ENCODE data around the gene TMEM18. TPM values are rescaled to one million over a fixed set of nuclear protein-coding genes. Genes with fewer than 3 reads are reported as not detected.

TMEM18 gene
- total RNA-seq, 4 donors from 2014 or later, result 11.0 to 31.0 (median 14.5) TPM

DNA sequence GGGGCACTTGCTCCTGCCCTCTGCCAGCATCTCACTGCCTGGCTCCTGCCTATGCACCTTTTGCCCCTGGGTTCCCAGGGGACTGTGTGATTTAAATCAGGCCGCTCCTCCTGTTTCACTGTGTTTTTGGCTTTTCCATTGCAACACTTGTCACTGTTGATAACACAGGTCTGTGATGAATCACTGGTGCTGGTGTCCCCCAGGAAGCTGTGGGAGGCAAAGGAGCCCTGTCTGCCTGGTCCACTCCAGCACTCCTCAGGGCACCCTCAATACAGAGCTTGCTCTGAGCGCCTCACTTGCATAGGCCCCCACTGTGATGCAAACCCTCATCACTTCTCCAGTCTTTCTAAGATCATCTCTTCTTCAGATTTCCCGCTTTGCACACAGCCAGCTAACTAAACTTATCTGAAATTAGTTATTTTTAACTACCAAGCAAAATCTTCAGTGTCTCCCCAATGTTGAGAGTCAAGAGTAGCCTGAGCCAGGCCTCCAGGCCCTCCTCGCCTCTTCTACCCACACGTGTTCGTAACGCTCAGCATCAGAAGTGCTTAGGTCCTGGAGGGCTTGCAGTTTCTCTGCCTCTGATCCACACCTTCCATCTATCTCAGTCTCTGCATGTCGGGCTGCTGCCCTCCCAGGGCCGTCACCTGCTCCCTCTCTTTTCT is 2.8 kb downstream of the TMEM18 start:
- H3K27me3 ChIP-seq, result no peaks in the 10 kb centered on the region
- in situ Hi-C loops (cut with MboI; ENCODE audit: low pct_ligation_motif_present in 1 of 4, low pct_unique_long_range_greater_than_20kb in 1 of 4, low sequenced_read_pairs in 3 of 4), result no loop called here
- no peaks in the 10 kb centered on the region for H3K9me3 ChIP-seq
- peaks cover 0 to 4% (median under 1%) of the 10 kb centered on the region in 4 donors for H3K36me3 ChIP-seq
- H3K4me3 ChIP-seq, result no peak overlapping the region
- DNase-seq, result no peak
- peaks cover 0 to 21% (median 8%) of the 10 kb centered on the region in 4 donors for H3K4me1 ChIP-seq
- WGBS, 2 donors (ENCODE audit: low coverage in 1 of 2), result 79 to 89% methylated on average over 7 to 9 of the region's 9 CpGs
- intact Hi-C loops (cut with DNase I; ENCODE audit: low total_unique reads), result no loop called here
- TF ChIP-seq, protein P1, sequence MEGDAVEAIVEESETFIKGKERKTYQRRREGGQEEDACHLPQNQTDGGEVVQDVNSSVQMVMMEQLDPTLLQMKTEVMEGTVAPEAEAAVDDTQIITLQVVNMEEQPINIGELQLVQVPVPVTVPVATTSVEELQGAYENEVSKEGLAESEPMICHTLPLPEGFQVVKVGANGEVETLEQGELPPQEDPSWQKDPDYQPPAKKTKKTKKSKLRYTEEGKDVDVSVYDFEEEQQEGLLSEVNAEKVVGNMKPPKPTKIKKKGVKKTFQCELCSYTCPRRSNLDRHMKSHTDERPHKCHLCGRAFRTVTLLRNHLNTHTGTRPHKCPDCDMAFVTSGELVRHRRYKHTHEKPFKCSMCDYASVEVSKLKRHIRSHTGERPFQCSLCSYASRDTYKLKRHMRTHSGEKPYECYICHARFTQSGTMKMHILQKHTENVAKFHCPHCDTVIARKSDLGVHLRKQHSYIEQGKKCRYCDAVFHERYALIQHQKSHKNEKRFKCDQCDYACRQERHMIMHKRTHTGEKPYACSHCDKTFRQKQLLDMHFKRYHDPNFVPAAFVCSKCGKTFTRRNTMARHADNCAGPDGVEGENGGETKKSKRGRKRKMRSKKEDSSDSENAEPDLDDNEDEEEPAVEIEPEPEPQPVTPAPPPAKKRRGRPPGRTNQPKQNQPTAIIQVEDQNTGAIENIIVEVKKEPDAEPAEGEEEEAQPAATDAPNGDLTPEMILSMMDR (IDR thresholded peaks at IDR 0.05), result no peak
- no peak overlapping the region for H3K27ac ChIP-seq

GRCh38 chr2:673615-674320 is 3.4 kb downstream of the TMEM18 start:
- no peak for DNase-seq
- intact Hi-C loops (cut with DNase I; ENCODE audit: low total_unique reads), result no loop called here
- H3K4me3 ChIP-seq, result no peak overlapping the region
- no peaks in the 10 kb centered on the region for H3K27me3 ChIP-seq
- no peak overlapping the region for H3K27ac ChIP-seq
- no peaks in the 10 kb centered on the region for H3K9me3 ChIP-seq
- H3K4me1 ChIP-seq, result peaks cover 0 to 21% (median 8%) of the 10 kb centered on the region in 4 donors
- WGBS, 2 donors (ENCODE audit: low coverage in 1 of 2), result 73 to 78% methylated on average over 6 to 7 of the region's 7 CpGs
- H3K36me3 ChIP-seq, result peaks cover 0 to 9% (median 2%) of the 10 kb centered on the region in 4 donors
- in situ Hi-C loops (cut with MboI; ENCODE audit: low pct_ligation_motif_present in 1 of 4, low pct_unique_long_range_greater_than_20kb in 1 of 4, low sequenced_read_pairs in 3 of 4), result no loop called here
- TF ChIP-seq EP300 (IDR thresholded peaks at IDR 0.05; ENCODE audit: low read depth) (no peak), POLR2A (IDR thresholded peaks at IDR 0.05) (no peak), POLR2AphosphoS5 (IDR thresholded peaks at IDR 0.05) (no peak)
- TF ChIP-seq, protein P1 (IDR thresholded peaks at IDR 0.05), result no peak

DNA sequence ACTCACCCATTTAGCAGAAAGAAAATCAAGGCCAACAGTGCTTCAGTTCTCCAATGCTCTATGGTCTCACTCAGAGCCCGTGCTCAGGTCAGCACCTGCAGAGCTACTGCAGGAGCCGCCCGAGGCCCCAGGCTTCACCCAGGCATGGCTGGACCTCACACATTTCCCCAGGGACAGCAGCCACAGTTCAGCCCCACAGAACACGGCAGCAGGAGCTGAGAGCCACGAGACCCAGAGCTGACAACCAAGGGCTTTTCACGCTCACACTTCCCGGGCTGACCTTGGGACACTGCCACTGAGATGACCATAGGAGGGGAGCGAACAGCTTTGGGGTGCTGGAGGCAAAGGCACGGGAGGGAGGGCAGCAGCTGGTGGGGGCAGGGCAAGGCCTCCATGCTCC is 4.2 kb downstream of the TMEM18 start:
- in situ Hi-C loops (cut with MboI; ENCODE audit: low pct_ligation_motif_present in 1 of 4, low pct_unique_long_range_greater_than_20kb in 1 of 4, low sequenced_read_pairs in 3 of 4), result no loop called here
- no peak overlapping the region for H3K4me3 ChIP-seq
- WGBS, 2 donors (ENCODE audit: low coverage in 1 of 2), result 85% methylated on average over 9 of the region's 9 CpGs; no CpG with 5 or more reads in 1 of the 2 donors
- intact Hi-C loops (cut with DNase I; ENCODE audit: low total_unique reads), result no loop called here
- H3K9me3 ChIP-seq, result no peaks in the 10 kb centered on the region
- TF ChIP-seq, protein P1 (IDR thresholded peaks at IDR 0.05), result no peak
- TF ChIP-seq EP300 (IDR thresholded peaks at IDR 0.05; ENCODE audit: low read depth), result no peak
- TF ChIP-seq POLR2A (IDR thresholded peaks at IDR 0.05), result no peak
- TF ChIP-seq POLR2AphosphoS5 (IDR thresholded peaks at IDR 0.05), result no peak
- no peaks in the 10 kb centered on the region for H3K27me3 ChIP-seq
- DNase-seq, result no peak
- H3K27ac ChIP-seq, result no peak overlapping the region
- peaks cover 0 to 16% (median 5%) of the 10 kb centered on the region in 4 donors for H3K36me3 ChIP-seq
- H3K4me1 ChIP-seq, result peaks cover 0 to 15% (median 6%) of the 10 kb centered on the region in 4 donors

- no peak overlapping the region for H3K4me3 ChIP-seq
- H3K27me3 ChIP-seq, result no peaks in the 10 kb centered on the region
- intact Hi-C loops (cut with DNase I; ENCODE audit: low total_unique reads) (no loop called here), in situ Hi-C loops (cut with MboI; ENCODE audit: low pct_ligation_motif_present in 1 of 4, low pct_unique_long_range_greater_than_20kb in 1 of 4, low sequenced_read_pairs in 3 of 4) (no loop called here)
- H3K36me3 ChIP-seq, result peaks cover 0 to 17% (median 6%) of the 10 kb centered on the region in 4 donors
- WGBS, 2 donors (ENCODE audit: low coverage in 1 of 2), result 92 to 100% methylated on average over 1 to 13 of the region's 13 CpGs
- H3K27ac ChIP-seq, result no peak overlapping the region
- DNase-seq, result no peak
- TF ChIP-seq POLR2AphosphoS5 (IDR thresholded peaks at IDR 0.05), result no peak
- TF ChIP-seq POLR2A (IDR thresholded peaks at IDR 0.05), result no peak
- TF ChIP-seq, protein P1 (IDR thresholded peaks at IDR 0.05), result no peak
- no peak for TF ChIP-seq EP300 (IDR thresholded peaks at IDR 0.05; ENCODE audit: low read depth)
- peaks cover 0 to 13% (median 5%) of the 10 kb centered on the region in 4 donors for H3K4me1 ChIP-seq
- no peaks in the 10 kb centered on the region for H3K9me3 ChIP-seq
These were observed 4.7 kb downstream of the TMEM18 start for GRCh38 chr2:672606-672905.

All from transverse colon (tissue), 4 donors.